OCI-LY7 (cell line): Measurements from ENCODE around the gene TCTA. TPM values are rescaled to one million over a fixed set of nuclear protein-coding genes. Genes with fewer than 3 reads are reported as not detected.

ENCODE experiments used
- BruUV-seq: library from RNA; stranded (reverse); fragments of 400-500 nt; replicated peaks from 2 replicates; lab custom pipeline; 2021; lab: Mats Ljungman, UMichigan
- CTCF ChIA-PET: fragments of 300-600 bp; sonication (Branson Sonifier 250); formaldehyde crosslinking; loops from one replicate; lab custom pipeline; 2022; ENCODE audit warnings: antibody characterized with exemption; ENCODE audit not compliant: unreplicated experiment; lab: Charles Lee
- POLR2A ChIA-PET: fragments of 300-600 bp; sonication (Branson Sonifier 250); formaldehyde crosslinking; loops from one replicate; lab custom pipeline; 2022; ENCODE audit warnings: antibody characterized with exemption; lab: Charles Lee
- DNase-seq: peaks from one replicate; pipeline ENCODE4 v3.0.0-alpha.2; 2015; ENCODE audit warnings: low spot score
- H2AFZ ChIP-seq: fragments of 200-600 bp; sonication (generic), shearing (Covaris generic); 2 replicates; pipeline ENCODE4 v1.6.1; 2014; ENCODE audit warnings: mild to moderate bottlenecking, antibody characterized with exemption, low read length, moderate library complexity
- H3K27ac ChIP-seq: fragments of 200-600 bp; sonication (generic); 2 replicates; pipeline ENCODE4 v1.5.1; 2014; ENCODE audit warnings: mixed run types, low read depth, mild to moderate bottlenecking, moderate library complexity, low read length, inconsistent platforms; ENCODE audit not compliant: poor library complexity, severe bottlenecking
- H3K36me3 ChIP-seq: fragments of 200-600 bp; sonication (generic); 2 replicates; pipeline ENCODE4 v1.6.1; 2014; ENCODE audit warnings: mild to moderate bottlenecking, antibody characterized with exemption, low read length, moderate library complexity, mixed read lengths; ENCODE audit not compliant: insufficient read depth
- H3K4me1 ChIP-seq: fragments of 200-600 bp; sonication (generic); 2 replicates; pipeline ENCODE4 v1.5.1; 2014; ENCODE audit warnings: mild to moderate bottlenecking, low read length; ENCODE audit not compliant: insufficient read depth, poor library complexity, severe bottlenecking
- H3K4me2 ChIP-seq: fragments of 200-600 bp; sonication (generic); 2 replicates; pipeline ENCODE4 v1.6.1; 2014; ENCODE audit warnings: mild to moderate bottlenecking, low read length
- H3K4me3 ChIP-seq: fragments of 200-600 bp; sonication (generic); 2 replicates; pipeline ENCODE4 v1.5.1; 2014; ENCODE audit warnings: mild to moderate bottlenecking, low read depth, low read length; ENCODE audit not compliant: poor library complexity, severe bottlenecking
- H3K79me2 ChIP-seq: fragments of 200-600 bp; sonication (generic); 2 replicates; pipeline ENCODE4 v1.6.1; 2016; ENCODE audit warnings: low read depth, mild to moderate bottlenecking, low read length, moderate library complexity, mixed read lengths; ENCODE audit not compliant: insufficient read depth
- H3K9me2 ChIP-seq: fragments of 200-600 bp; sonication (generic); 2 replicates; pipeline ENCODE4 v1.6.1; 2016; ENCODE audit warnings: mild to moderate bottlenecking, low read length, mixed read lengths; ENCODE audit not compliant: insufficient read depth
- H3K9me3 ChIP-seq: fragments of 200-600 bp; sonication (generic); 2 replicates; pipeline ENCODE4 v1.6.1; 2014; ENCODE audit warnings: mild to moderate bottlenecking, mixed run types, low read length, mixed read lengths
- H4K20me1 ChIP-seq: fragments of 200-600 bp; sonication (generic); 2 replicates; pipeline ENCODE4 v1.6.1; 2014; ENCODE audit warnings: mild to moderate bottlenecking, antibody characterized with exemption, low read length, moderate library complexity, mixed read lengths; ENCODE audit not compliant: insufficient read depth
- EZH2phosphoT487 ChIP-seq: fragments of 200-600 bp; sonication (generic); IDR thresholded peaks from 2 replicates; pipeline ENCODE4 v1.6.1; 2018; ENCODE audit warnings: low read depth, borderline replicate concordance, mild to moderate bottlenecking, mixed run types, antibody characterized with exemption, low read length, moderate library complexity, mixed read lengths
- intact Hi-C: fragments of 100-400 bp; cut with micrococcal nuclease; formaldehyde crosslinking; loops from one replicate; pipeline ENCODE4 v1.10.0; 2022; ENCODE audit not compliant: unreplicated experiment
- total RNA-seq, 2 experiments: library from RNA; depleted of rRNA in 1 of 2; stranded (reverse); fragments of >200 nt in 1 of 2; shearing (Covaris generic) in 1 of 2; gene quantifications; 2 replicates each; pipeline ENCODE4 v1.2.3, GENCODE V29; 2014 to 2022
- TF ChIP-seq, protein P1 (sequence below): fragments of 200-600 bp; sonication (generic); conservative IDR thresholded peaks from 2 replicates; pipeline ENCODE4 v1.5.1; 2014; ENCODE audit warnings: mild to moderate bottlenecking, antibody characterized with exemption, low read length, moderate library complexity, mixed read lengths

Gene TCTA
- total RNA-seq, 2 experiments from 2014 or later = 17.9 to 37.7 TPM

DNA sequence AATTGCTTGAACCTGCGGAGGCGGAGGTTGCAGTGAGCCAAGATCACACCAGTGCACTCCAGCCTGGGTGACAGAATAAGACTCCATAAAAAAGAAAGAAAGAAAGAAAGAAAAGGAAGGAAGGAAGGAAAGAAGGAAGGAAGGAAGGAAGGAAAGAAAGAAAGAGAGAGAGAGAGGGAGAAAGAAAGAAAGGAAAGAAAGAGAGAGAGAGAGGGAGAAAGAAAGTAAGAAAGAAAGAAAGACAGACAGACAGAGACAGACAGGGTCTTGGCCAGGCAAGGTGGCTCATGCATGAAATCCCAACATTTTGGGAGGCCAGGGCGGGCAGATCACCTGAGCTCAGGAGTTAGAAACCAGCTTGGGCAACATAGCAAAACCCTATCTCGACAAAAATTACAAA, 41.4 kb downstream of the TCTA start:
- Histone ChIP-seq H4K20me1 (no peaks in the 10 kb centered on the region), H3K79me2 (no peaks in the 10 kb centered on the region), H3K4me2 (no peak overlapping the region), H3K4me1 (peaks cover 4% of the 10 kb centered on the region), H3K27ac (no peak overlapping the region), H2AFZ (no peak overlapping the region), H3K9me2 (no peaks in the 10 kb centered on the region), H3K4me3 (no peak overlapping the region), H3K36me3 (no peaks in the 10 kb centered on the region), H3K9me3 (no peaks in the 10 kb centered on the region)
- no peak for DNase-seq
- no TSS peak for BruUV-seq
- intact Hi-C loops = no loop called here
- ChIA-PET CTCF (no interaction called here), POLR2A (interaction anchor here (1.0 to 1.1 kb wide), 2 partner anchors 38 to 84 kb away, joined by 3 to 4 read pairs; no protein-coding TSS in a partner anchor)
- no peak for TF ChIP-seq EZH2phosphoT487
- TF ChIP-seq, protein P1, sequence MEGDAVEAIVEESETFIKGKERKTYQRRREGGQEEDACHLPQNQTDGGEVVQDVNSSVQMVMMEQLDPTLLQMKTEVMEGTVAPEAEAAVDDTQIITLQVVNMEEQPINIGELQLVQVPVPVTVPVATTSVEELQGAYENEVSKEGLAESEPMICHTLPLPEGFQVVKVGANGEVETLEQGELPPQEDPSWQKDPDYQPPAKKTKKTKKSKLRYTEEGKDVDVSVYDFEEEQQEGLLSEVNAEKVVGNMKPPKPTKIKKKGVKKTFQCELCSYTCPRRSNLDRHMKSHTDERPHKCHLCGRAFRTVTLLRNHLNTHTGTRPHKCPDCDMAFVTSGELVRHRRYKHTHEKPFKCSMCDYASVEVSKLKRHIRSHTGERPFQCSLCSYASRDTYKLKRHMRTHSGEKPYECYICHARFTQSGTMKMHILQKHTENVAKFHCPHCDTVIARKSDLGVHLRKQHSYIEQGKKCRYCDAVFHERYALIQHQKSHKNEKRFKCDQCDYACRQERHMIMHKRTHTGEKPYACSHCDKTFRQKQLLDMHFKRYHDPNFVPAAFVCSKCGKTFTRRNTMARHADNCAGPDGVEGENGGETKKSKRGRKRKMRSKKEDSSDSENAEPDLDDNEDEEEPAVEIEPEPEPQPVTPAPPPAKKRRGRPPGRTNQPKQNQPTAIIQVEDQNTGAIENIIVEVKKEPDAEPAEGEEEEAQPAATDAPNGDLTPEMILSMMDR = no peak

GRCh38 chr3:49454458-49454857, 42.2 kb downstream of the TCTA start:
- Histone ChIP-seq H3K4me1 (no peaks in the 10 kb centered on the region), H3K9me3 (no peaks in the 10 kb centered on the region), H3K36me3 (no peaks in the 10 kb centered on the region), H3K27ac (no peak overlapping the region), H2AFZ (no peak overlapping the region), H4K20me1 (no peaks in the 10 kb centered on the region), H3K4me2 (no peak overlapping the region), H3K4me3 (no peak overlapping the region), H3K9me2 (no peaks in the 10 kb centered on the region), H3K79me2 (no peaks in the 10 kb centered on the region)
- peak; percentile 53 for DNase-seq
- POLR2A ChIA-PET = interaction anchor here (0.6 to 1.2 kb wide), 4 partner anchors 17 to 84 kb away, joined by 3 to 4 read pairs (median 3); no protein-coding TSS in a partner anchor
- no peak for TF ChIP-seq EZH2phosphoT487
- TF ChIP-seq, protein P1 = peak; percentile 68
- intact Hi-C loops = no loop called here
- CTCF ChIA-PET = no interaction called here
- BruUV-seq = no TSS peak

DNA sequence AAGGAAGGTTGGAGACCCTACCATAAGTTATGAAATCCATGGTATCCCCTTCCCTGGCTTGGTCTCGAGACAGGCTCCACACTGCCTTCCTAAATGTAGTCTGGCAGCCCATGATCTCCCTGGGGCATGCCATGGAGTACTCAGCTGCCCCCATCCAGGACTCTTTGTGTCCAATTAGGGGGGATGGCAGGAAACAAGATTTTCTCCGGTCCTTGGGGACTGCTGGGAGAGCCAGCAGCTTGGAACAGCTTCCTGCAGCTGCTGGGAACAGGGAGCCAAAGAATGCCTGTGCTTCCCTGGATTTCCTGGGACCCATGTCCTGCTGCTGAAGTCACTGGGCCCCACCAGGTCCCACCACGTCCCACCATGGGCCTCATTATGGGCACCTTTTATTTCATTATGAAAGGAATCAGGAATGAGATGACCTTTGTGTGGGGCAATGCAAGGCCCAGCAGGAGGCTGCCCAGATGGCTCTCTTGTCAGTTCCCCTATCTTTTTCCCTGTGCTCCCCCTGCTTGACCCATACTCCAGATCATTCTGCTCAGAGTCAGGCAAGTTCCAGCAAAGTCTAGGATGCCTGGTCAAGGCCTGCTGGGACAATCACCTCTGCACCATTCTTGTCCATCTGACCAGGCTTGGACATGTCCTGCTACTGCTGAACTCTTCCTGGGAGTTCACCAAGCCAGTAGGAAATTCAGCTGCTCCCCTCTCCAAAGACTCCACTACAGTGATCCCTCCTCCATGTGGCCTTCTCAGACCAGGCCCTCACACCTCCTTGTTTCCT, 42.9 kb downstream of the TCTA start:
- intact Hi-C loops = no loop called here
- TF ChIP-seq, protein P1 = no peak
- no peak for TF ChIP-seq EZH2phosphoT487
- ChIA-PET POLR2A (interaction anchor here (0.6 to 1.2 kb wide), 4 partner anchors 16 to 84 kb away, joined by 3 to 4 read pairs (median 3); no protein-coding TSS in a partner anchor), CTCF (no interaction called here)
- no peaks in the 10 kb centered on the region for H3K4me1 ChIP-seq
- H3K9me2 ChIP-seq = no peaks in the 10 kb centered on the region
- no peaks in the 10 kb centered on the region for H3K79me2 ChIP-seq
- H3K36me3 ChIP-seq = no peaks in the 10 kb centered on the region
- no peak overlapping the region for H2AFZ ChIP-seq
- H4K20me1 ChIP-seq = no peaks in the 10 kb centered on the region
- no TSS peak for BruUV-seq
- H3K27ac ChIP-seq = no peak overlapping the region
- no peak overlapping the region for H3K4me3 ChIP-seq
- no peak overlapping the region for H3K4me2 ChIP-seq
- no peak for DNase-seq
- H3K9me3 ChIP-seq = no peaks in the 10 kb centered on the region
